HEK293 (cell line): ENCODE data around the gene GUCA2B.

Experiments used
- CTCF ChIA-PET: fragments of 350-600 bp; formaldehyde crosslinking; extraction: SDS; loops from one replicate; lab custom pipeline; 2021; ENCODE audit warnings: antibody characterized with exemption; lab: Yijun Ruan, JAX
- POLR2A ChIA-PET: fragments of 300-600 bp; formaldehyde crosslinking; extraction: SDS; loops from one replicate; lab custom pipeline; 2020; ENCODE audit warnings: antibody characterized with exemption, inconsistent platforms; lab: Yijun Ruan, JAX
- H3K27ac ChIP-seq: fragments of 200-500 bp; sonication (Bioruptor generic); 2 replicates; pipeline ENCODE4 v1.5.1; 2014; ENCODE audit warnings: low read depth, low read length, control low read depth, inconsistent platforms; ENCODE audit errors: extremely low read depth
- H3K36me3 ChIP-seq, 2 experiments: fragments of 200-500 bp in 1 of 2; sonication (Bioruptor generic) in 1 of 2; 1 replicate in 1 of 2; 2 replicates in 1 of 2; pipeline ENCODE4 v1.5.1; 2014 to 2017; ENCODE audit warnings: inconsistent platforms in 2 of 2, low read length in 2 of 2; ENCODE audit not compliant: control insufficient read depth in 2 of 2, insufficient read depth in 1 of 2
- H3K4me1 ChIP-seq: fragments of 200-500 bp; sonication (Bioruptor generic); 2 replicates; pipeline ENCODE4 v1.5.1; 2014; ENCODE audit warnings: mild to moderate bottlenecking, low read length, inconsistent platforms; ENCODE audit not compliant: control insufficient read depth, insufficient read depth
- H3K4me3 ChIP-seq: 2 replicates; pipeline ENCODE4 v1.5.1; 2011; ENCODE audit warnings: low read depth, mild to moderate bottlenecking, control low read depth, low read length, moderate library complexity
- H3K9me3 ChIP-seq: fragments of 200-500 bp; sonication (Bioruptor generic); 2 replicates; pipeline ENCODE4 v1.5.1; 2014; ENCODE audit warnings: low read depth, low read length, inconsistent platforms; ENCODE audit not compliant: control insufficient read depth, insufficient read depth
- CTCF ChIP-seq: fragments of 450-650 bp; formaldehyde crosslinking; IDR thresholded peaks from 2 replicates; pipeline ENCODE4 v1.5.1; 2016; ENCODE audit warnings: missing biosample characterization, missing genetic modification characterization
- GLIS1 ChIP-seq: fragments of 450-650 bp; formaldehyde crosslinking; IDR thresholded peaks from 2 replicates; pipeline ENCODE4 v1.5.1; 2016; ENCODE audit warnings: missing biosample characterization, missing genetic modification characterization
- IKZF3 ChIP-seq: fragments of 450-650 bp; IDR thresholded peaks from 2 replicates; pipeline ENCODE4 v1.5.0; 2018; ENCODE audit warnings: missing biosample characterization, mild to moderate bottlenecking, missing genetic modification characterization, moderate library complexity
- KLF16 ChIP-seq: fragments of 450-650 bp; formaldehyde crosslinking; IDR thresholded peaks from 2 replicates; pipeline ENCODE4 v1.5.1; 2017; ENCODE audit warnings: missing biosample characterization, missing genetic modification characterization
- KLF9 ChIP-seq: fragments of 450-650 bp; formaldehyde crosslinking; IDR thresholded peaks from 2 replicates; pipeline ENCODE4 v1.5.1; 2016; ENCODE audit warnings: missing biosample characterization, missing genetic modification characterization, low read depth
- SCRT2 ChIP-seq: fragments of 450-650 bp; formaldehyde crosslinking; IDR thresholded peaks from 2 replicates; pipeline ENCODE4 v1.5.1; 2016; ENCODE audit warnings: missing biosample characterization, missing genetic modification characterization
- ZBTB21 ChIP-seq: fragments of 450-650 bp; formaldehyde crosslinking; IDR thresholded peaks from 2 replicates; pipeline ENCODE4 v1.5.1; 2017; ENCODE audit warnings: missing biosample characterization, missing genetic modification characterization
- ZNF302 ChIP-seq: fragments of 450-650 bp; formaldehyde crosslinking; IDR thresholded peaks from 2 replicates; pipeline ENCODE4 v1.5.1; 2016; ENCODE audit warnings: missing biosample characterization, missing genetic modification characterization, low read depth
- ZNF341 ChIP-seq: fragments of 450-650 bp; formaldehyde crosslinking; IDR thresholded peaks from 2 replicates; pipeline ENCODE4; 2016; ENCODE audit warnings: low read depth, missing biosample characterization, missing genetic modification characterization
- ZNF521 ChIP-seq: fragments of 450-650 bp; formaldehyde crosslinking; IDR thresholded peaks from 2 replicates; pipeline ENCODE4 v1.5.1; 2017; ENCODE audit warnings: missing biosample characterization, mild to moderate bottlenecking, missing genetic modification characterization
- ZNF549 ChIP-seq: fragments of 450-650 bp; IDR thresholded peaks from 2 replicates; pipeline ENCODE4 v1.5.1; 2018; ENCODE audit warnings: missing biosample characterization, missing genetic modification characterization, mild to moderate bottlenecking, inconsistent platforms, moderate library complexity
- ZNF558 ChIP-seq: fragments of 450-650 bp; formaldehyde crosslinking; IDR thresholded peaks from 2 replicates; pipeline ENCODE4 v1.5.1; 2016; ENCODE audit warnings: missing biosample characterization, missing genetic modification characterization
- ZNF596 ChIP-seq: fragments of 450-650 bp; IDR thresholded peaks from 2 replicates; pipeline ENCODE4 v1.5.0; 2018; ENCODE audit warnings: missing biosample characterization, mild to moderate bottlenecking, missing genetic modification characterization, moderate library complexity
- TF ChIP-seq, protein P1 (sequence below): fragments of 450-650 bp; formaldehyde crosslinking; IDR thresholded peaks from 2 replicates; pipeline ENCODE4 v1.5.1; 2016; ENCODE audit warnings: missing biosample characterization, missing genetic modification characterization
- TF ChIP-seq, protein P2 (sequence below): fragments of 450-650 bp; formaldehyde crosslinking; IDR thresholded peaks from 2 replicates; pipeline ENCODE4 v1.5.1; 2017; ENCODE audit warnings: missing biosample characterization, mild to moderate bottlenecking, missing genetic modification characterization, moderate library complexity
- TF ChIP-seq, protein P3 (sequence below): fragments of 450-650 bp; formaldehyde crosslinking; IDR thresholded peaks from 2 replicates; pipeline ENCODE4 v1.5.1; 2016; ENCODE audit warnings: missing biosample characterization, missing genetic modification characterization, borderline replicate concordance
- TF ChIP-seq, protein P4 (sequence below): fragments of 450-650 bp; formaldehyde crosslinking; IDR thresholded peaks from 2 replicates; pipeline ENCODE4 v1.5.1; 2016; ENCODE audit warnings: missing biosample characterization, missing genetic modification characterization

Gene GUCA2B

DNA sequence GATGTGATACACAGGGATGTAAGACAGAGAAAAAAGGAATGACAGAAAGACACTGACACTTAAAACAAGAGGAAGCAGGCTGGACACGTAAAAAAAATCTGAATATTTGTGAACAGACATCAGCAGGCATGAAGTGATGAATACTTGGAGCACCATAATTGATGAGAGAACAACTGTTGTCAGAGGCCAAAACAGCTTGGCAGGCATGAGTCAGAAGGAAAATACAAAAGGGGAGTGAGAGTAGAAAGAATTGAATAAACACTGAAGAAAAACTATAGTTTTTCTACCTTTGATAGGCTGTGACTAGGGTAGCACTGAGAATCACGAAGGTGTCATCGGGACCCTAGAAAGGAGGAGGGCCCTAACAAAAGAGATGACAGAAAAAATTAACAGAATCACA is 32.9 kb downstream of the GUCA2B start:
- ChIA-PET POLR2A (no interaction called here), CTCF (interaction anchor here (3.3 kb wide), 1 partner anchor 13 kb away, joined by 23 read pairs; no protein-coding TSS in a partner anchor)
- no peaks in the 10 kb centered on the region for H3K4me1 ChIP-seq
- no peak overlapping the region for H3K4me3 ChIP-seq
- H3K9me3 ChIP-seq, result no peaks in the 10 kb centered on the region
- no peak overlapping the region for H3K27ac ChIP-seq
- peaks cover 5 to 71% of the 10 kb centered on the region in 2 experiments for H3K36me3 ChIP-seq
- TF ChIP-seq, protein P1, sequence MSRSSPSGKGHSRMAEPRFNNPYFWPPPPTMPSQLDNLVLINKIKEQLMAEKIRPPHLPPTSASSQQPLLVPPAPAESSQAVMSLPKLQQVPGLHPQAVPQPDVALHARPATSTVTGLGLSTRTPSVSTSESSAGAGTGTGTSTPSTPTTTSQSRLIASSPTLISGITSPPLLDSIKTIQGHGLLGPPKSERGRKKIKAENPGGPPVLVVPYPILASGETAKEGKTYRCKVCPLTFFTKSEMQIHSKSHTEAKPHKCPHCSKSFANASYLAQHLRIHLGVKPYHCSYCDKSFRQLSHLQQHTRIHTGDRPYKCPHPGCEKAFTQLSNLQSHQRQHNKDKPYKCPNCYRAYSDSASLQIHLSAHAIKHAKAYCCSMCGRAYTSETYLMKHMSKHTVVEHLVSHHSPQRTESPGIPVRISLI, result 0 out of 2 replicates have a peak, but pooled peaks have one; percentile 35
- TF ChIP-seq ZNF302 (tag by site-specific recombination), result no peak

DNA sequence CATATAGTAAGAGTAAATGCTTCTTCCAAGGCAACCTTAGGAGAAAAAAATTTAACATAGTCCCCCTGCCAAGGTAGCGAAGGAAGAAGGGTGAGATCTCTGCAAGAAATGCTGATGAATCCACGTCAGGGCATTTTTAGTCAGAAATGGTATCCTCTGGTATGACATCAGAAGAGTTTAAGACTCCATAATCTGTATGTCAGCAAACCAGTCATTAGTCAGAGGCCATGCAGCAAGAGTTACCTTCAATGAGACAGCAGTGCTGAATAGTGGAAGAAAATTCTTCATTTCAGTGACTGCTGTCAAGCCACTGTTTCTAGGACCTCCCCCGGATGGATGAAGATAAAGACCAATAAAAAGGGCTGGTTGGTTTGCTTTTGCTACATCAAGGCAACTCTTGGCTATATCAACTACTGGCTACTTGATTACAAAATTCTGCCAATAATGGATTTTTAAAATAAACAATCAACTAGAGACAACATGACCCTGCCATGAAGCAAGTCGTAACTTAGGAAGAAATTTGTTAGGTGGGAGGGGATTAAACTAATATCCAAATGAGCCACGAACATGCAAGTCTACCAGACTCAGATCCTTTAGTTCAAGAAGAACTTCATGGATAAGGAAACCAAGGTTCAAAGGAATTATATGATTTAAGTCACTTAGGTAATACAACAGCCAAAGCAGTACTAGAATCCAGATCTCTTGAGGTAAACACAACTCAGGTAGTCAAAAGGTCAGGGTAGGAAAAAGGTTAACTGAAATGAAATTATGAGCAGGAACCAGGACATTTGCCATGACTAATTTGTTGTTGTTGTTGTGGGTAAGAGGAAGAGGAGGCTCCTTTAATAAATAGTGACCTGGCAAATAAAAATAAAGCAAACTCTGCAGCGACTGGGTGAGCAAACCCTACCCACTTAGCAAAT is 37.0 kb downstream of the GUCA2B start:
- no peak overlapping the region for H3K4me3 ChIP-seq
- H3K27ac ChIP-seq, result no peak overlapping the region
- H3K4me1 ChIP-seq, result no peaks in the 10 kb centered on the region
- POLR2A ChIA-PET, result no interaction called here
- TF ChIP-seq ZNF521 (no peak), ZNF596 (tag by site-specific recombination) (no peak), KLF16 (tag by site-specific recombination) (no peak), SCRT2 (no peak), KLF9 (tag by site-specific recombination) (no peak), IKZF3 (tag by site-specific recombination) (no peak), ZBTB21 (tag by site-specific recombination) (no peak), ZNF549 (no peak), ZNF558 (tag by site-specific recombination) (no peak), GLIS1 (no peak), CTCF (tag by site-specific recombination) (no peak), ZNF341 (tag by site-specific recombination) (no peak)
- TF ChIP-seq, protein P2, sequence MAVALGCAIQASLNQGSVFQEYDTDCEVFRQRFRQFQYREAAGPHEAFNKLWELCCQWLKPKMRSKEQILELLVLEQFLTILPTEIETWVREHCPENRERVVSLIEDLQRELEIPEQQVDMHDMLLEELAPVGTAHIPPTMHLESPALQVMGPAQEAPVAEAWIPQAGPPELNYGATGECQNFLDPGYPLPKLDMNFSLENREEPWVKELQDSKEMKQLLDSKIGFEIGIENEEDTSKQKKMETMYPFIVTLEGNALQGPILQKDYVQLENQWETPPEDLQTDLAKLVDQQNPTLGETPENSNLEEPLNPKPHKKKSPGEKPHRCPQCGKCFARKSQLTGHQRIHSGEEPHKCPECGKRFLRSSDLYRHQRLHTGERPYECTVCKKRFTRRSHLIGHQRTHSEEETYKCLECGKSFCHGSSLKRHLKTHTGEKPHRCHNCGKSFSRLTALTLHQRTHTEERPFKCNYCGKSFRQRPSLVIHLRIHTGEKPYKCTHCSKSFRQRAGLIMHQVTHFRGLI (tag by site-specific recombination), result no peak
- TF ChIP-seq, protein P3, sequence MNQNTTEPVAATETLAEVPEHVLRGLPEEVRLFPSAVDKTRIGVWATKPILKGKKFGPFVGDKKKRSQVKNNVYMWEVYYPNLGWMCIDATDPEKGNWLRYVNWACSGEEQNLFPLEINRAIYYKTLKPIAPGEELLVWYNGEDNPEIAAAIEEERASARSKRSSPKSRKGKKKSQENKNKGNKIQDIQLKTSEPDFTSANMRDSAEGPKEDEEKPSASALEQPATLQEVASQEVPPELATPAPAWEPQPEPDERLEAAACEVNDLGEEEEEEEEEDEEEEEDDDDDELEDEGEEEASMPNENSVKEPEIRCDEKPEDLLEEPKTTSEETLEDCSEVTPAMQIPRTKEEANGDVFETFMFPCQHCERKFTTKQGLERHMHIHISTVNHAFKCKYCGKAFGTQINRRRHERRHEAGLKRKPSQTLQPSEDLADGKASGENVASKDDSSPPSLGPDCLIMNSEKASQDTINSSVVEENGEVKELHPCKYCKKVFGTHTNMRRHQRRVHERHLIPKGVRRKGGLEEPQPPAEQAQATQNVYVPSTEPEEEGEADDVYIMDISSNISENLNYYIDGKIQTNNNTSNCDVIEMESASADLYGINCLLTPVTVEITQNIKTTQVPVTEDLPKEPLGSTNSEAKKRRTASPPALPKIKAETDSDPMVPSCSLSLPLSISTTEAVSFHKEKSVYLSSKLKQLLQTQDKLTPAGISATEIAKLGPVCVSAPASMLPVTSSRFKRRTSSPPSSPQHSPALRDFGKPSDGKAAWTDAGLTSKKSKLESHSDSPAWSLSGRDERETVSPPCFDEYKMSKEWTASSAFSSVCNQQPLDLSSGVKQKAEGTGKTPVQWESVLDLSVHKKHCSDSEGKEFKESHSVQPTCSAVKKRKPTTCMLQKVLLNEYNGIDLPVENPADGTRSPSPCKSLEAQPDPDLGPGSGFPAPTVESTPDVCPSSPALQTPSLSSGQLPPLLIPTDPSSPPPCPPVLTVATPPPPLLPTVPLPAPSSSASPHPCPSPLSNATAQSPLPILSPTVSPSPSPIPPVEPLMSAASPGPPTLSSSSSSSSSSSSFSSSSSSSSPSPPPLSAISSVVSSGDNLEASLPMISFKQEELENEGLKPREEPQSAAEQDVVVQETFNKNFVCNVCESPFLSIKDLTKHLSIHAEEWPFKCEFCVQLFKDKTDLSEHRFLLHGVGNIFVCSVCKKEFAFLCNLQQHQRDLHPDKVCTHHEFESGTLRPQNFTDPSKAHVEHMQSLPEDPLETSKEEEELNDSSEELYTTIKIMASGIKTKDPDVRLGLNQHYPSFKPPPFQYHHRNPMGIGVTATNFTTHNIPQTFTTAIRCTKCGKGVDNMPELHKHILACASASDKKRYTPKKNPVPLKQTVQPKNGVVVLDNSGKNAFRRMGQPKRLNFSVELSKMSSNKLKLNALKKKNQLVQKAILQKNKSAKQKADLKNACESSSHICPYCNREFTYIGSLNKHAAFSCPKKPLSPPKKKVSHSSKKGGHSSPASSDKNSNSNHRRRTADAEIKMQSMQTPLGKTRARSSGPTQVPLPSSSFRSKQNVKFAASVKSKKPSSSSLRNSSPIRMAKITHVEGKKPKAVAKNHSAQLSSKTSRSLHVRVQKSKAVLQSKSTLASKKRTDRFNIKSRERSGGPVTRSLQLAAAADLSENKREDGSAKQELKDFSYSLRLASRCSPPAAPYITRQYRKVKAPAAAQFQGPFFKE (tag by site-specific recombination), result no peak
- TF ChIP-seq, protein P4, sequence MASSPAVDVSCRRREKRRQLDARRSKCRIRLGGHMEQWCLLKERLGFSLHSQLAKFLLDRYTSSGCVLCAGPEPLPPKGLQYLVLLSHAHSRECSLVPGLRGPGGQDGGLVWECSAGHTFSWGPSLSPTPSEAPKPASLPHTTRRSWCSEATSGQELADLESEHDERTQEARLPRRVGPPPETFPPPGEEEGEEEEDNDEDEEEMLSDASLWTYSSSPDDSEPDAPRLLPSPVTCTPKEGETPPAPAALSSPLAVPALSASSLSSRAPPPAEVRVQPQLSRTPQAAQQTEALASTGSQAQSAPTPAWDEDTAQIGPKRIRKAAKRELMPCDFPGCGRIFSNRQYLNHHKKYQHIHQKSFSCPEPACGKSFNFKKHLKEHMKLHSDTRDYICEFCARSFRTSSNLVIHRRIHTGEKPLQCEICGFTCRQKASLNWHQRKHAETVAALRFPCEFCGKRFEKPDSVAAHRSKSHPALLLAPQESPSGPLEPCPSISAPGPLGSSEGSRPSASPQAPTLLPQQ (tag by site-specific recombination), result no peak
- CTCF ChIA-PET, result interaction anchor here (0.7 to 1.0 kb wide), 3 partner anchors 13 to 117 kb away, joined by 3 to 7 read pairs (median 3); no protein-coding TSS in a partner anchor
- peaks cover 8 to 83% of the 10 kb centered on the region in 2 experiments for H3K36me3 ChIP-seq
- H3K9me3 ChIP-seq, result no peaks in the 10 kb centered on the region
